Placental pericyte (primary cell): ENCODE results near the gene SAXO1. TPM values are rescaled to one million over a fixed set of nuclear protein-coding genes. Genes with fewer than 3 reads are reported as not detected.

ENCODE experiments used
- small RNA-seq: library from RNA; depleted of rRNA; stranded (forward); fragments of <200 nt; gene quantifications from one replicate; pipeline ENCODE3, GENCODE V24; 2012; ENCODE audit warnings: low replicate concordance
- total RNA-seq: library from RNA; depleted of rRNA; stranded (reverse); fragments of >200 nt; gene quantifications from 2 replicates; pipeline ENCODE4 v1.2.3, GENCODE V29; 2012

The SAXO1 gene
- total RNA-seq: not detected in 2 replicates

DNA sequence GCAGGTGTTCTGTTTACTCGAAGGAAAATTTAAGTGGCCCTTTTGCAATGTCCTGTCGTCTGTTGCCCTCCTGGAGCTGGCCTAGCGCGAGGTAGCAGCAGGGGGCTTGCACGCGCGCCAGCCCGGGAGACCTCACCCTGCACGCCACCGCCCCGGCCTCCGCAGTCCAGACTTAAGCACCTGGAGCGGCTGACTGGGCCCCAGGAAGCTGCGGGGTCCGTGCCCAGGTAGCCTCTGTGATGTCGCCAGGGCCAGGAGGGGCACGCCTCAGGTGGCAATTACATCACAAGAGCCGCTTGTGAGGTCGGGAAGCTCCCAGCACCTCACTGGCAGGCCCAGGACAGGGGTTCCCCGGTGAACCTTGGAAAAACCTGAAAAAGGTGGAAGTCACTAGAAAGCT, at the start of gene SAXO1:
SAXO1 (minus strand) TSS at position 195 of the 400 bp plus-strand sequence. CDS start 301 bp downstream, outside the sequence.

DNA sequence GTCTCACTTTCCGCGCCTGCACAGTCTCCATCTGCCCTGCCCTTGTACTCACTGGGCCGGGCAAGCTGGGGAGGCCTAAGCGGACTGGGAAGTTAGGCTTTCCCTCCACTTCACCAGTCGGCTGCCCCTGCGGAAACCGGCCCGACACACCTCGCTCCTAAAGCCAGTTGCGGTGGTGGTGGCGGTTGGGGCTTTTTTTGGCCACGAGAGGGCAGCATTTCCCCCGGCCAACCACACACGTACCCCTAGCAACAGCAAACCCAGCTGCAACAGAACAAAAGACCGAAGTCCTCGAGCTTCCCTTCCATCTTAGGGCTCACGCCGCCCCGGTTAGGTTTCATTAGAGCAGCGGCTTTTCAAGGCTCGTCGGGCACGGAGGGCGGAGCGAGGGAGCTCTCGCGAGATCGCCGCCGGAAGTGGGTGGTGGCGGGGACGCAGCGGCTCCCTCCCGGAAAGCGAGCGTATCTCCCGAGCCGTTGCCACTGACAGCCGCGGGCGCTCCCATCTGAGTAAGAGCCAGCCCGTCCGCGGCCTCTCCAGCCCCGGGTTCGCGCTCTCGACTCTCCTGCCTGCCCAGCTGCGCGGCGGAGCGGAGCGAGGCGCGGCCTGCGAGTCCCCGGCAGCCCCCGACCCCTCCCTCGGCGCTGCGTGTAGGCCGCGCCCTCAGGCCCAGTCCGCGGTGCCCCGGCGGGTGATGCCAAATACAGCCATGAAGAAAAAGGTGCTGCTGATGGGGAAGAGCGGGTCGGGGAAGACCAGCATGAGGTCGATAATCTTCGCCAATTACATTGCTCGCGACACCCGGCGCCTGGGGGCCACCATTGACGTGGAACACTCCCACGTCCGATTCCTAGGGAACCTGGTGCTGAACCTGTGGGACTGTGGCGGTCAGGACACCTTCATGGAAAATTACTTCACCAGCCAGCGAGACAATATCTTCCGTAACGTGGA, 16.2 kb upstream of the SAXO1 start, which contains the start of gene RRAGA:
RRAGA (plus strand) TSS at position 462 of the 951 bp plus-strand sequence; CDS start at position 695, 233 bp downstream.

Small RNAs within 50 kb of the gene (small RNA-seq; reads per million reads assigned to genes)
- gene RNU6-264P (not detected), gene SCARNA8 (87.4 reads per million, percentile 98 among the genes with 10 or more reads in this experiment)

Other genes starting within 250 kb of the SAXO1 start
- 43.1 and 47.9 TPM in 2 replicates for gene RRAGA, start 16.2 kb upstream of the SAXO1 start, total RNA-seq
- 10.7 and 26.2 TPM in 2 replicates for gene HAUS6, start 69.7 kb upstream of the SAXO1 start, total RNA-seq
- gene PLIN2, start 94.3 kb upstream of the SAXO1 start, total RNA-seq: 48.0 and 513 TPM in 2 replicates
- 40.9 and 52.4 TPM in 2 replicates for gene DENND4C, start 197.5 kb upstream of the SAXO1 start, total RNA-seq